Activated effector memory CD4-positive, alpha-beta T cell treated with anti-CD3 and anti-CD28 coated beads, Interleukin-2, amount 50 U/mL, for 16 hours (primary cell): ENCODE measurements around the gene THSD7A.

Experiments used
- DNase-seq: peaks from one replicate; pipeline ENCODE4 v3.0.0-alpha.2; 2020

The THSD7A gene

DNA sequence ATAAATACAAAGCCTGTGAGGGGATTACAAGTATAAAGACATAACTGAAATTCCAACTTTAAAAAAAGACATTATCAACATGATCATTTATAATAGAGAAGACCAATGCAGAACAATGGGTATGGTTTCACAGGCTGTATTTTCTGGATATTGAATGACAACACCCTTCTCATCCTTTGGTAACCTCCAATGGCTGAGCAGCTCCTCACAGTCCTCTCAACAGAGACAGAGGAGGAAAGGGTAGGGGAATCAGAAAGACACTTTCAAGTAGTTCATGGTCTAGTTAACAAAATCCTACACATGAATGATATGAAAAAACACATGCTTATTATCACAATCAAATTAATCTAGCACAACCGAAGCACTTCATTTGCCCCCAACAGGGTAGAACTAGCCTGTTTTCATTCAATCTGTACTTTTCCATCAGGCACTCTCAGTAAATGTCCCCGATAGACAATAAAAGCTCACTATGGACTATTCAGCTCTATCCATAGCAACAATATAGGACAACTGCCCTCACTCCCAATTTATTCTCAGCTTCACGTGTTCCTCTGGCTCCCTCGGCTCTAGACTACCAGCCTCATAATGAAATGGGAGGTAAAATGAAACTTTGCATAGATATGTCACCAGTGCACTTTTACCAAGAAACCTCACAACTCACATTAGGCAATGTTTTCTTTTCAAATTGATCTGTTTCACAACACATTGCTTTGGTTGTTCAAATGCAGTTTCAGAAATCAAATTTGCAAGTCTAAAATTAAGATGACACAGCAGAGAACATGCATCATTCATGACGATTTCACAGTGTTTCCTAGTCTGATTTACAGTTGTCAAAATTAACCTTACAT is 211.4 kb downstream of the THSD7A start:
- DNase-seq, result no peak

DNA sequence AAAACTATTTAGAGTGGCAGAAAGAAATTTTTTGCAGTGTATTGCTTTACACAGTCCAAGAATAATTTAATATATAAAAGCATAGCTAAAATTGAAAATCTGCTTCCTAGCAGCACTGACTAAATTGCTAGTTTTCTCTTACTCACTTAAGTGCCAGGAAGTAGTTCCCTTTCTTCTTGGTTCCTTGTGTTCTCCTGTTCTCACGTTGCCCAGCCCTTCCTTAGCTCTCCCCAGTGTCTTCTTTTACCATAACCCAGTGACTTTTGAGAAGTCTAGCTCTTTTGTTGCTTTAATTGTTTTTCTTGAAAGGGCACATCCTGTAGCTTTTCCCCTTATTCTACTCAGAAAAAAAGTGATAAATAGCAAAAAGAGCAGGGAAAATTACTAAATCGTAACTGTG is 215.5 kb downstream of the THSD7A start:
- DNase-seq, result no peak

DNA sequence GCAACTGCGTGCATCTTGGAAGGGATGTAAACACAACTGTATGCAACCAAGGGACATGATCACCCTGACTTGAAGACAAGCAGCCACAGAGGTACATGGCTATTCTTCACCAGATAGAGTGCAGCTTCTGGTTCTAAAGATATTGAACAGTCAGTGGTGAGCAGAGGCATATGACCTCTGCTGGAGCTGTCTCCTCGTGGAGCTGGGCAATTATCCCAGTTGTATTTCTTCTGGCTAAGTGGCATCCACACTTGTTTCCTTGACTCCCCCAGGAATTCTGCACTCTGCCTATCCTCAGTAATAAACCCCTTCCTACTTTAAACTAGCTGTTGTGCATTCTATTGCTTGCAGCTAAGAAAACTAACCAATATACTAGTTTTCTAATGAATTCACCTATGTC is 216.8 kb downstream of the THSD7A start:
- DNase-seq, result no peak

DNA sequence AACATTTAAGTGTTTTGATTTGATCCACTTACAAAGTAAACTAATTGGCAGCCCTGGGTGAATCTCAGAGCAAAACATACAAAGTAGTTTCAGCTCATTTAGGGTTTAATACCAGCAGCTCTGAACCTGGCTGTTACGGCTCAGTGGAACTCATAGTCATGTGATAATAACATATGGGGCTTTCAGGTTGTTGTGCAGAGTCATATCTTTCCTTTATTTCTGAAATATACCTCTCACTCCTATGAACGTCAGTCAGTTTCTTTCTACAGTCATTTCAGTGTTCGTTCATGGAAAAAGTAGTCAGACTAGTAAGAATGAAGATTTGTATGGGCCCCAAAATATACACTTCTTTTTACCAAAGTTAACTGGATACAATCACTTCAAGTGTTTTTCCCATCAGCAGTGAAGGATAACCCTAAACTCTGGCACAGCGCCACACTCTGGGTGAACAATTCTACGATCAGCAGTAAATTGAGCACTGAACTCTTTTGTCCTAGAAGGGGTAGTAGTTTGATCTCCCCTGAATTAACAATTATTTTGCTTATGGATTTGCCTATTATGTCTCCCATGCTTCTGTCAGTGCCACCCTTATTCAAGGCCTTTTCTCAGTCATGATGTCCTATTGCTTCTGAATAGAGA is 218.6 kb downstream of the THSD7A start:
- no peak for DNase-seq

DNA sequence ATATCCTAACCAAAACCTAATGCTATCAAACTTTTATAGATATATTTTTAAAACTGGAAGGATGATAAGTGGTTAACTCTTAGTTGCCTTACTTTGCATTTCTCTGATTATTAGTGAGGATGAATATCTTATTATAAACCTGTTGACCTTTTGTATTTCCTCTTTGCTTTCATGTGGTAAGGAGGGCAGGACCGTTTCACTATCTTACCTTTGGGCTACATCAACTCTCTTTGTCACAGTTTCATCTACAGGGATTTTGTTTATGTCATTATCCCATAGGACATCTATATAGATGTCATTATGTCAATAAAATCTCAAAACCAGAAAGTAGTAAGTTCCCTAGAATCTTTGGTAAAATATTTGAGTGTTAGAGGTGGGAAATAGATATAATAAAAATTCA is 219.3 kb downstream of the THSD7A start:
- no peak for DNase-seq

DNA sequence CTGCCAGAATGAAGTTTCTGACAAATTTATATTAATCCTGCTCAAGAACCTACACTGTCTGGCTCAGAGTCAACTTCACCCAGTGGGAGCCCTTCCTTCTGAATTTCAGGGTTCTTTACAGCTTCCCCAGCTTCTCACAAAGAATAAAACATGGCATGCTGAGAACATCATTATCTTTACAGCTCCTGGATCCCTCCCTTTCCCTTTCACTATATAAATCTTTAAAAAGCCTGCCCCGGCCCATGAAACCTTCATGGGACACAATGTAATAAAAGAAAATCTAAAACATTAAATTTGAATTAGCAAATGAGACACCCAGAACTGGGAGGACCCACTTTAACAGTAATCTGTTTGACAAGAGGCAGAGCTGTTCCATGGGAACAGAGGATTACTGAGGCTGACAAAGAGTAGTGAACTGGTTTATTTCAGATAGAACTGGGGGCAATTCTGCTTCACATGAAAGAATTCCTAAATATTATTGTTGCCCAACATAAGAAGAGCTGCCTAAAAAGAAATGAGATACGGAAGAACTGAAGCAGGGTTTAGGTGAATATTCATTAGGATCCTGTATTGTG is 222.8 kb downstream of the THSD7A start:
- DNase-seq, result no peak

DNA sequence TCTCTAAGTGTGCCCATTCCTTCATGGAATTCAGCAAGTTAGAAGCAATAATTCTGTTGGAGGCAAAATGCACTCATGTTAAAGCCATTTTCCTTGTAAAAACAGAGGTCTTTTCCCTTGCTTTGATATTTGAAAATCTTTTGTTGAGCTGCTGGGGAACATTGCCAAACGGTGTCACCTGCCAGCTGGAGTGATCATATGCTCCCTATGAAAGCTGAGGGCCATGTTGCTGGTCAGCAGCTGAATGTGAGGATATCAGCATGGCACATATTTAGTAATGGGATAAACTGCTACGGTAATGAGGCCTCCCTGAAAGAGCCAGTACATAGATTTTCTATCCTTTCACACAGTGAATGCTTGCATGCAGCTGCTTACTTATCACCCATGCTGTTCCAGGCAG is 224.3 kb downstream of the THSD7A start:
- no peak for DNase-seq

DNA sequence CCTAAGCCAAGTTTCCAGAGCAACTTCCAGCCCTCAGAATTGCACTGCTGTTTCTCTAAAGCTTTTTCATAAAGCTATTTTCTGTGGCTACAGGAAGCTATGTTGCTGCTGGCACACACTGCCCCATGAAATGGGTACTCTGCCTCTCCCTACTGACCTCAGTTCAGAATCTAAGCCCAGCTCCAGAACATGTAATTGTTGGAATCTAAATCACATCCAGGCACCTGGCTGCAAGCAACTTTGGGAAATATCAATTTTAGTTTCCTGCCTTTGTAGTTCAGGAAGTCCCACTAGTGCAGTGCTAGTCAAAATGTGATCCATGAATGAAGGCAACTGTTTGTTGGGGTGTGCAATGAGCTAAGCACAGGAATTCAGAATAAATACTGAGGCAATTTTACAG is 226.2 kb downstream of the THSD7A start:
- no peak for DNase-seq

DNA sequence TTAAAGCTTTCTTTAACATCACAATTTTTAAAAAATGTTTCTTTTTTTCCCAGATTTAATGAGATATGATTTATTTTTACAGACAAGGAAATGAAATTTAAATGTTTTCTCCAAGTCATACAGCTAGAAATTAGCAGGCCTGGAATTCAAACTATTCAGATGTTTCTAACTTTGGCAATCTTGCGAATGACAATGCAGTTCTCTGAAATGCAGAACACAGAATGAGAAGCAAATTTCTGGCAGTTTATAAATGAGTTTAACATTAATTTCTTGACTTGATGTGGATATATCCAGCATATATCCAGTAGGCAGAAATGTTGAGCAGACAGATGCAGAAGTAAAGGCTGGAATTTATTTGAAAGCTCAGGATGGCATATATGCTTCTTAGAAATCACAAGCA is 227.5 kb downstream of the THSD7A start:
- no peak for DNase-seq

DNA sequence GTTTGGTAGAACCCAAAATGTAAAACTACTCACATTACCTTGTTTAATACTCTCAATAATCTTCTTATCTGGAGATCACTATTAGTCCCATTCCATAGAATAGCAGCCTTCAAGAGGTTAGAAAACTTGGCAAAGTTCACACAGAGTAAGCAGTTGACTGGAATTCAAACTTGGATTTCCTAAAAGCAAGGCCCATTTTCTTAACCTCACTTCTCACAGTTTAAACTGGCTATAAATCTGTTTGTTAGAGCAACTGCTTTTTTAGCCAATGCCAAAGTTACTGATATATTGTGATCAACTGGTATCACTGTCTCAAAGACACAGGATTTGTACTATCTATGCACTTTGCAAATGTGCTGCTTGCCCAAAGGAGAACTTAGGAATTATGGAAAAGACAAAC is 230.2 kb downstream of the THSD7A start:
- no peak for DNase-seq

DNA sequence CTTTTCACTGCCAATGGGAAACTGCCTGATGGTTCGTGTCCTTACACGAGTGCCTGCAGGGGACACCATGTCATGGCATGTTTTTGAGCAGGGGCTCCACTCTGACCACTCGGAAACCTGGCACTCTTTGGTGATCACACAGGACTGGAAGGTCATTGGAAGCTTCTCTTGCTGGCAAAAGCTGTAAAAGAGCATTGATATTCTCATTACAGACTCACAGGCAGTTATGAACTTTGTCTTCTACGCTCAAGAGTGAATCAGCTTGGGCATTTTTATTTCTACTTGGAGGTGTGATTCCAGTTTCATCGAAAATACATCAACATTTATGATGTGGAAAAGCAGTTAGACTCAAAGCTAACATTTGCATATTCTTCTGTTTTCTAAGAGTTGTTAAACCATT is 238.7 kb downstream of the THSD7A start:
- no peak for DNase-seq

DNA sequence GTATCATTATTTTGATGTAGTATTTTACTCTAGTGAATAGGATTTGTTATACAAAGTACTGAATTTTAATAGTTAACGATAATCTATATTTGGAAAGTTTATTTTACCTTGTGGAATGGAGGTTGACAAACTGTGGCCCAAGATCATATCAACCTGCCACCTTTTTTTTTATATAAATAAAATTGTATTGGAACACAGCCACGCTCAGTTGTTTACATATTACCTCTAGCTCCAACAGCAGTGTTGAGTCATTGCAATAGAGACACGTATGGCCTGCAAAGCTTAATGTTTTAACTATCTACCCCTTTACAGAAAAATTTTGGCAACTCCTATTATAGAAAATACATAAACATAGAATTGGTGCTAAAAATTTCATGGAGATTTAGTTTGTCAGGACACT is 239.3 kb downstream of the THSD7A start:
- no peak for DNase-seq

DNA sequence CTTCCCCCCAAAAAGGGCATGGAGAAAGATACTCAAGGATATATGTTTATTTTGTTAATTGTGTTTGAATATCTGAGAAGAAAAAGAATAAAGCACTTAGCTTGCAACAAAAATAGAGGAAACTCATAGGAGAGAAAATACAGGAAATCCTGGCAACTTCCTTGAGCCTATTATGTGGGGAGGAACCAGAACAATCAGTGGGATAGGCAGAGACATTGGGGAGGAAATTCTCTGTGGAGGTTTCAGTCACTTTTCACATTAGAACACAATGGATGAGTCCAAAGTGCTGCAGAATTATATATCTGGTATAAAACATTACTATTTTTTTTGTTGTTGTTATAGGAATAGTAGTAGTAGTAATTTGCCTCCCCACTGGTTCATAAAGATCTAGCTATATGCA is 240.1 kb downstream of the THSD7A start:
- no peak for DNase-seq

DNA sequence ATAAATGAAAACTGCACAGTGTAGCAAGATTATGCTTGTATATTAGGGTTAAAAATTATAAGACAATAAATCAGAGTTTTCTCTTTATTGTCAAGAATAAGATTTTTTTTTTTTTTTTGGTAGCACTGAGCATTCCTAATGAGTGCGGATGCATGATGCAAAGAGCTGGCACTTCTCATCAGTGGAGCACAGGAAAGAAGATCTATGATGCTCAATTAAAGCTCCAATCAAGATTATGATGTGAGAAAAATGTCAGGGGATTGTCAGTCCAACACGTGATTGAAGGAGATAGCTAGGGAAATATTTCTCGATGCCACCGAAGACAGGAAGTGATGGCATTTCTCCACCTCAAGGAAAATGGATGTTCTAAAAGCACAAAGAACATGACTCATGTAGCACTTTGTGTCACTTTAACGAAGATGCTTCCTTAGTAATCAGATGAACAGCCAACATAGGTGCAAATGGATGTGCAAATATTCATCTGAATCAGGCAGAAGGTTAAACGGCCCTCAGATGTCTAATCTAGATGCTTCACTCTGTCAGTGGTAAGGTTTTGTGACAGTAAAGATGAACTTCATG is 240.9 kb downstream of the THSD7A start:
- DNase-seq, result no peak

DNA sequence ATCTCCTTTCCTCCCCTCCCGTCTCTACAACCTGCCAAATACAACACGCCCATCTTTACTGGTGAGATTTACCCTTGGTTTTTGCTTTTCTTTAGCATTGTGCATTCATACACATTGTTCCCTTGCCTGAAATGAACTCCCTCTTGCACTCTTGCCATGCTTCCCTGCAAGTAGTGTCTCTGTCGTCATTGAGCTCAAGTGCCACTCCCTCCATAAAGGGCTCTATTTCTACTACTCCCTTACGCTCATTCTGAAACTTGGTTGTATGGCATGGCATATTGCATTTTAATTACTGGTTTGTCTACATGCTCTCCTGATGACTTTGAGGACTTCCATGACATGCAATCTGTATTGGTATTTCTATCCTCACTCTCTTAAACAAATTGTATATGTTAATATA is 242.7 kb downstream of the THSD7A start:
- no peak for DNase-seq

DNA sequence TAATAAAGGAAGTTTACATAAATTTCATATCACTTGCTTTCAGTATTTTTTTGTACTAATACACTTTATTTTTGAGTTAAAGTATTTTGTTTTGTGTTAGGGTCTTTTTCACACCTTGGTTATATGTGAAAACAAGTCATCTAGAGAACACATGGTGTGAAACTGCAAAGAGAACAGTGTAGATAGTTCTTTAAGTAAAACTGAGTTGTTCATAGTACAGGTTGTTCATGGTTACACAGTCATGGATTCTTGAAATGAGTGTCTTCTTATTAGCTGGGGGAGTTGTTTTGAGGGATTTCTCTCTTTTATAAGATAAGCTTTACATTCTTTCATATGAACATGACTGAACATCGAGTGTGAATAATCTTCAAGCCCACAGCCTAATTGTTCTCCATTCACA is 244.2 kb downstream of the THSD7A start:
- no peak for DNase-seq

DNA sequence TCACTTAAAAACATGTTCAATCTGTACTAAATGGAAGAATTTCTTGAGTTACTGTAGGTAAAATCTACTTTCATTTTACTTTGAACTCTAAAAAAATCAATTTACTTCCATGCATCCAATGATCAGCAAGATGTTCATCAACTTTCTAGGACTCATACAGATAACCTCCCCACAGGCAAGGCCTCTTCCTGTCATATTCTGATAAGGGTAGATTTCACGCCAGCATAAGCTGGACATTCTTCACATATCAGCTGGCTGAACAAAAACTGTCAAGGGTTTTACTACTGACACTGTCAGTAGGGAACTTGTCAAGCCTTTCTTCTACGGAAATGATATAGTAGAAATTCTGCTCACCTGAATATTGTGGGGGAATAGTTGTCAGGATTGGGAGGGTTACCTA is 244.9 kb downstream of the THSD7A start:
- no peak for DNase-seq

DNA sequence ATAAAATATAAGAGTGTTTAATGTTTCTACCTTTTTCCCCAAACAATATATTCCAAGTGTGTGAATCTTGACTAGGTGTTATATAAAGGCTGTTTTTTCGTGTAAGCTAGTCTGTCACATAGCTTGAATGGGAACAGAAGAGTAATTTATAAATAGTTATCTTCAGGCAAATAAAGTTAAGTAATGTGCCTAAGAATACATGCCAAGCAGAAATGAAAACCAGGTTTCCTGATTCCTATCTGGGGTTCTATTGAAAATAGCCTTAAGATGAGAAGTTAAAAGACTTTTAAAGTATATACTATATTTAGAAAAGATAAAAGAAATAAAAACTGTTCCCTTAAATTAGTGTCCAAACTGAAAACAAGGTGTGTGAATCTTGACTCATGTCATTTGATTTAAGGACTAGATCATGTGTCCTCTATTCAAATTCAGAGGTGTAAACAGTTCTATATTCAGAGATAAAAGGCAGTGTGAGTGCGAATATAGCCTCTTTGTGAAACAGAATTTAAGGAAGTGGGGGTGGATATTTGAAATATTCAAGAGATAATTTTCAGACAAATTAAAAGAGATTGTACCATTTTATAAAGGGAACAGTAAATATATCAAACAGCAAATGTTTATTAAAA is 247.5 kb downstream of the THSD7A start:
- no peak for DNase-seq

DNA sequence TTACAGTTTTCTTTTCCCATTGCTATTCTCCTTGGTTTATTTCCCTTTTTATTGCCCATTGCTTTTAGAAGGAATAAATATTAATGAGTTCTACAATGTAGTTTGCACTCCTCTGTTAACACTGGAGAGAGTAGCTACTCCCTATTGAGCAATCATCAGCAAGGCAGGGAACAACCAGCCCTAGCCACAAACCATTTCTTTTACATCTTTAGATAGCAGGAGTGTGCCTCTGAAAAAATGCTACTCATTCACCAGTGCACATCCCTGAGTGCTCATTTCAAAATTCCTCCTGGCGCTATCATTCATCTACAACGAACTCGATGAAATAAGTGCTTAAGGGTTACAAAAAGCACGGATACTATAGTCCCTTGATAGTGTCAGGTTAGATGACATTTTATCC is 252.9 kb downstream of the THSD7A start:
- no peak for DNase-seq

DNA sequence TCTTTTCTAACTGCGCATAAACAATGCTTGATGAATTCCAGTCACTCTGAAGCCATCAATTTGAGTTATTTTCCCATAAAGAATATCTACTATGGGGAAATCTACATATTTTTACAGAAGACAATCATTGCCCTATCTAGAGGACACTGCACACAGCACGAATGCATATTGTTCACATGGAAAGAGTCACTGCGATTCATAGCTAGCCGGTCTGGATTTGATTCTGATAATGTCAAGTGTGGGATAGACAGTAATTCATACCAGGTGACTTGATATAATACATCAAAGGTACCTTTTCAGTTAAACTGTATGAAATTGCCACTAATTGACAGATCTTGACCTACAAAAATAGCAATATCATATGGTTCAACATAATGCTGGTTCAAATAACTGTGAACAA is 255.7 kb downstream of the THSD7A start:
- no peak for DNase-seq

DNA sequence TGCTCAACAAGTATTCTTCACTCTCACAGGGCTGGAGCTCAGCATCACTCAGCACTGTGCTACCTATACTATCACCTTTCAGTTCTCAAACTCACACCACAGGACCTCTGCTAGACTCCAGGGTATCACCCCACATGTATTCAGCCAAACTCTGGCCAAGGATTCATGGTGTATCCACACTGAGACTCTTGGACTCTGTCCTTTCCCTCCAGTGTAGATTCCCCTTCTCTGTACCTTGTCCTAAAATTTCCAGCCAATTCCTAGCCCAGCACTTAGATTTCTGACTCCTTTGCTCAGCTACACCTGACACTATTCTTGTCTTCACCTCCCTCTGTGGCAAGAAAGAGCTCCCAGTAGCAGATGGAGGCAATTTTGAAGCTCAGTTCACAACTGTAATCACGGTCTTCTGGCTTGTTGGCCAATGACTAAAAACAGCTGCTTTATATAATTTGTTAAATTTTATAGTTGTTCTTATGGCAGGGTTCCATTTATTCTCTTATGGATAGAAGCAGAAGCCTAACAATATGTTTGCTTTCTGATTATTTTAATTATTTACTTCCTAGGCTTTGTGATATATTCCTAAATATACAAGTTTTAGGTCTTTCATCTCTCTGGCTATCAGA is 258.8 kb downstream of the THSD7A start:
- DNase-seq, result no peak

DNA sequence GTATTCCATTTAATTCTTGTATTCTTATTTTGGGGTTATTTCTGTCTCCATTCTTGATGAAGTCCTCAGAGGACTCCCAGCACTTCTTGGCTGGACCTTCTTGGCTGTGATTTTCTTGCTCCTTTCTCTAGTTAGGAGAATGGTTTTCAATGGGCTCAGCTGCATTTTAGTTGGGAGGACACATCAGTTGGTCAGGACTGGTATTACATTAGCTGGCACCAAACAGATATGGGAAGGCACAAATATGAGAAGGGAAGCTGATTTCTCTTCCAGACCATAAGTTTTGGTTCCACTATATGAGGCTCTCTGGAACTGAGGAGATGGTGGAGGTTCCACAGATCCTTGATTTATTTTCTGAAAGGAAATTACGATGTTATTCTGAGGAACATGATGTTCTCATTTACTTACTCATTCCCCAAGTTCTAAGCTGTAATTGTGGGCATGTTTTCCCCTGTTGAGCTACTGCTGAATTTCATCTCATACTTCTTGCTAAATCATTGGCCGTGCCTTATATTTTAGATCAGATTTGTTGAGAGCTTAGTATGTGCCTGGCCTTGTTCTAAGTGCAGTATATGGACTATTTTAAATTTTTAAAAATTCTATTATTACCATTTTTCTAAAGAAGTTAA is 261.0 kb downstream of the THSD7A start:
- DNase-seq, result no peak

DNA sequence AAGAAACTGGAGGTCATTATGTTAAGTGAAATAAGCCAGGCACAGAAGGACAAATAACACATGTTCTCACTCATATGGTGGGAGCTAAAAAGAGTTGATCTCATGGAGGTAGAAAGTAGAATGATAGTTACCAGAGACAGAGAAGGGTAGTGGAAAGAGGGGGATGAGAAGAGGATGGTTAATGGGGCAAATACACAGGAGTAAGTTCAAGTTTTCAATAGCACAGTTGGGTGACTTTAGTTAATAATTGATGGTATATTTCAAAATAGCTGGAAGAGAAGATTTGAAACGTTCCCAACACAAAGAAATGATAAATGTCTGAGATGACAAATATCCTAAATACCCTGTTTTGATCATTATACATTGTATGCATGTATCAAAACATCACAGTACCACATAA is 261.8 kb downstream of the THSD7A start:
- DNase-seq, result no peak
